Caco-2 (cell line): ENCODE data around the gene KCNN3. TPM values are rescaled to one million over a fixed set of nuclear protein-coding genes. Genes with fewer than 3 reads are reported as not detected.

Experiments used
- BruUV-seq: library from RNA; stranded (reverse); fragments of 400-500 nt; replicated peaks from 2 replicates; lab custom pipeline; 2021; lab: Mats Ljungman, UMichigan
- CTCF ChIA-PET: fragments of 300-600 bp; sonication (Branson Sonifier 250); formaldehyde crosslinking; loops from one replicate; lab custom pipeline; 2022; ENCODE audit warnings: antibody characterized with exemption; lab: Charles Lee
- POLR2A ChIA-PET: fragments of 300-600 bp; sonication (Branson Sonifier 250); formaldehyde crosslinking; loops from one replicate; lab custom pipeline; 2022; ENCODE audit warnings: antibody characterized with exemption; lab: Charles Lee
- DNase-seq, 2 experiments: peaks; one replicate each; pipeline versions ENCODE4 v3.0.0 to v3.0.0-alpha.2; 2020 to 2022
- H3K27me3 ChIP-seq: replicated peaks from 2 replicates; pipeline ENCODE4 v1.6.0; 2011; ENCODE audit warnings: low read length; ENCODE audit not compliant: control insufficient read depth, insufficient read depth
- H3K36me3 ChIP-seq: 2 replicates; pipeline ENCODE4 v1.5.1; 2011; ENCODE audit warnings: low read length; ENCODE audit not compliant: control insufficient read depth, insufficient read depth
- H3K4me1 ChIP-seq: fragments of 250-450 bp; sonication (Bioruptor Pico); 2 replicates; pipeline ENCODE4 v1.5.1; 2020; ENCODE audit warnings: mild to moderate bottlenecking
- H3K4me3 ChIP-seq: 2 replicates; pipeline ENCODE4 v1.5.1; 2011; ENCODE audit warnings: low read depth, mild to moderate bottlenecking, control low read depth, low read length
- H3K9me3 ChIP-seq: fragments of 250-450 bp; sonication (Bioruptor Pico); 2 replicates; pipeline ENCODE4 v1.5.1; 2020; ENCODE audit warnings: mild to moderate bottlenecking, moderate library complexity
- H3K27ac Mint-ChIP-seq: one replicate; pipeline ENCODE4 v1.8.0; 2022; ENCODE audit warnings: mixed read lengths; ENCODE audit not compliant: unreplicated experiment
- H3K27me3 Mint-ChIP-seq: one replicate; pipeline ENCODE4 v1.8.0; 2022; ENCODE audit warnings: mixed read lengths; ENCODE audit not compliant: insufficient read depth, unreplicated experiment
- H3K36me3 Mint-ChIP-seq: one replicate; pipeline ENCODE4 v1.8.0; 2022; ENCODE audit warnings: mild to moderate bottlenecking, mixed read lengths; ENCODE audit not compliant: insufficient read depth, unreplicated experiment
- H3K4me1 Mint-ChIP-seq: one replicate; pipeline ENCODE4 v1.8.0; 2022; ENCODE audit warnings: low read depth, mixed read lengths; ENCODE audit not compliant: unreplicated experiment
- H3K4me3 Mint-ChIP-seq: one replicate; pipeline ENCODE4 v1.8.0; 2022; ENCODE audit warnings: mild to moderate bottlenecking, moderate library complexity, mixed read lengths; ENCODE audit not compliant: unreplicated experiment
- H3K9me3 Mint-ChIP-seq: one replicate; pipeline ENCODE4 v1.8.0; 2022; ENCODE audit warnings: mixed read lengths; ENCODE audit not compliant: unreplicated experiment
- CTCF ChIP-seq, 2 experiments: fragments of 200-600 bp in 1 of 2; IDR thresholded peaks; 1 replicate in 1 of 2; 2 replicates in 1 of 2; pipeline versions ENCODE4 v1.5.1 to v1.8.0; 2011 to 2022; ENCODE audit warnings: antibody characterized with exemption in 1 of 2, control low read depth in 1 of 2, inconsistent platforms in 1 of 2, low read depth in 1 of 2, low read length in 1 of 2, mild to moderate bottlenecking in 1 of 2, moderate library complexity in 1 of 2; ENCODE audit not compliant: insufficient read depth in 1 of 2, severe bottlenecking in 1 of 2, unreplicated experiment in 1 of 2
- intact Hi-C: fragments of 100-400 bp; cut with micrococcal nuclease; formaldehyde crosslinking; loops from one replicate; pipeline ENCODE4 v1.10.0; 2022; ENCODE audit not compliant: unreplicated experiment
- total RNA-seq: library from RNA; stranded (reverse); gene quantifications from 2 replicates; pipeline ENCODE4 v1.2.3, GENCODE V29; 2022

KCNN3 gene
- total RNA-seq, 1 experiment from 2014 or later, result 0.05 TPM

DNA sequence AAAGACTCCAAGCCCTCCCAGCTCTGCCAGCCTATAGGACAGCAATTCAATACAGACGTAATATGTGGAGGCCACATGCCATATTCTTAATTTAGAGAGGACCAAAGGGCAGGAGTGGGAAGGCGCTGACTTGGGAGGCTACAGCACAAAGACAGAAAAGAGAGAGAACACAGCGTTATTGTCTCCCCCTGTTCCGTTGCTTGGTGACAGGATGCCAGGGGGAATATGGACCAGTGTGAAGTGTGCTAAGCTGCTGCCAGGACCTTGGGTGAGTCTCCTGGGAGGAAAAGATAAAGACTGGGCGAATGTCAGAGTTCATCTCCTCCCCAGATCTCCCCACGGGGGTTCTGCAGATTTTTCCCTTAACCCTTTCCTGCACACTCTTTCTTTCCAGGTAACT, 160.0 kb downstream of the KCNN3 start:
- no peak overlapping the region for H3K4me3 Mint-ChIP-seq
- DNase-seq, result no peak
- no TSS peak for BruUV-seq
- no peak overlapping the region for H3K4me3 ChIP-seq
- no peaks in the 10 kb centered on the region for H3K9me3 Mint-ChIP-seq
- H3K4me1 Mint-ChIP-seq, result peaks cover 5% of the 10 kb centered on the region
- H3K27me3 Mint-ChIP-seq, result peaks cover 8% of the 10 kb centered on the region
- intact Hi-C loops, result no loop called here
- peaks cover 1% of the 10 kb centered on the region for H3K27me3 ChIP-seq
- TF ChIP-seq CTCF (IDR thresholded peaks at IDR 0.05; ENCODE audit: insufficient read depth in 1 of 2, low read depth in 1 of 2, low read length in 1 of 2, severe bottlenecking in 1 of 2, unreplicated experiment in 1 of 2), result no peak
- H3K4me1 ChIP-seq, result no peaks in the 10 kb centered on the region
- ChIA-PET CTCF (no interaction called here), POLR2A (no interaction called here)
- H3K36me3 ChIP-seq, result no peaks in the 10 kb centered on the region
- H3K9me3 ChIP-seq, result no peaks in the 10 kb centered on the region
- no peak overlapping the region for H3K27ac Mint-ChIP-seq
- no peaks in the 10 kb centered on the region for H3K36me3 Mint-ChIP-seq

DNA sequence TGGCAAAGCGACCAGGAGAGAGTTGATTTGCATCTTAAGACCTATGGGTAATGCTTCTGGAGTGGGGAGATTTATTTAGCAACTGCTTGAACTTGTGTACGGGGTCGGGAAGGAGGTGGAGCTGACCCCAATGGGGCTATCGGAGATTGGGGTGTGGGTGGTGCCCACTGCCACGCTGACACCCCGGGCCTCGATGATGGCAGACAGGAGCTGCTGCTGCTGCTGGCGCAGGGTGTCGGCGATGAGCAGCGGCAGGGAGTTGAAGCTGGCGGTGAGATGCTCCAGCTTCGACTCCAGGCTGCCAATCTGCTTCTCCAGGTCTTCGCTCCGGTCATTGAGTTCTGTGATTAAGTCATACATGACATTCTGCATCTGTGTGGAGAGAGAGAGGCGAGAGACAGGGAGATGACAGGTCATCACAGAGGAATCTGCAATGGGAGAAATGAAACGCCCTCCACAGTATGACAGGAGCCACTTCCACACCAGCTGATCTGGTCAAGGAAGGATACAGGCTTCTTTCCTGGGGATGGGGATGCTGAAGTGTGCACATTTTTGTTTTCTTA, 162.1 kb downstream of the KCNN3 start:
- Mint-ChIP-seq H3K27me3 (peaks cover 13% of the 10 kb centered on the region), H3K9me3 (no peaks in the 10 kb centered on the region), H3K36me3 (no peaks in the 10 kb centered on the region), H3K4me1 (peaks cover 5% of the 10 kb centered on the region), H3K4me3 (no peak overlapping the region), H3K27ac (no peak overlapping the region)
- no peak overlapping the region for H3K4me3 ChIP-seq
- no peaks in the 10 kb centered on the region for H3K9me3 ChIP-seq
- TF ChIP-seq CTCF (IDR thresholded peaks at IDR 0.05; ENCODE audit: insufficient read depth in 1 of 2, low read depth in 1 of 2, low read length in 1 of 2, severe bottlenecking in 1 of 2, unreplicated experiment in 1 of 2), result no peak
- no peaks in the 10 kb centered on the region for H3K36me3 ChIP-seq
- CTCF ChIA-PET, result no interaction called here
- no peaks in the 10 kb centered on the region for H3K4me1 ChIP-seq
- peaks cover 1% of the 10 kb centered on the region for H3K27me3 ChIP-seq
- POLR2A ChIA-PET, result no interaction called here
- intact Hi-C loops, result no loop called here
- no TSS peak for BruUV-seq
- no peak for DNase-seq

DNA sequence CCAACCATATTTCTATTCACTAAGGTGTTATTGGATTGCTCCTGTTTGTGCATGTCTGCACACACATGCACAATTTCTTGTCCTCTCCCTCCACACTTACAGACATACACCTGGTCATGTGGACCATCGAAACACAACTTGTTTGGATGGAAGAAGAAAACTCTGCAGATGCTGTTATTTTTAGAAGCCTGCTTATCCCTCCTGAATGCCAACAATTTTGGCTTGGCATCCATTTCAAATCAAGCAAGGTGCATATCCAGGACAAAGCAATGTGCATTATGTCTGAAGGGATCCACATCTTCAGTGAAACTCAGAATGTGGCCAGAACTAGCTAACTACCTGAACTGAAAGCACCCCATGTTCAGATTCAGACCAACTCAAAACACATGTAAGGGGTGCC, 163.2 kb downstream of the KCNN3 start:
- Mint-ChIP-seq H3K27me3 (peaks cover 11% of the 10 kb centered on the region), H3K36me3 (no peaks in the 10 kb centered on the region), H3K9me3 (no peaks in the 10 kb centered on the region), H3K4me3 (no peak overlapping the region), H3K27ac (no peak overlapping the region), H3K4me1 (peaks cover 5% of the 10 kb centered on the region)
- BruUV-seq, result no TSS peak
- Histone ChIP-seq H3K9me3 (no peaks in the 10 kb centered on the region), H3K4me3 (no peak overlapping the region), H3K27me3 (peaks cover 1% of the 10 kb centered on the region), H3K36me3 (no peaks in the 10 kb centered on the region), H3K4me1 (no peaks in the 10 kb centered on the region)
- no peak for DNase-seq
- TF ChIP-seq CTCF (IDR thresholded peaks at IDR 0.05; ENCODE audit: insufficient read depth in 1 of 2, low read depth in 1 of 2, low read length in 1 of 2, severe bottlenecking in 1 of 2, unreplicated experiment in 1 of 2), result no peak
- ChIA-PET CTCF (no interaction called here), POLR2A (no interaction called here)
- intact Hi-C loops, result no loop called here
